PC-3 (cell line): ENCODE results near the gene MGST1. TPM values are rescaled to one million over a fixed set of nuclear protein-coding genes. Genes with fewer than 3 reads are reported as not detected.

Experiments
- ATAC-seq: fragments of 200-7000 bp; cut with Tn5 transposase; 2 replicates; pipeline ENCODE4 v1.9.1; 2020; ENCODE audit warnings: mild to moderate bottlenecking, moderate library complexity
- Bru-seq: library from RNA; stranded (reverse); fragments of 400-500 nt; gene quantifications from one replicate; lab custom pipeline; 2021; lab: Mats Ljungman, UMichigan
- BruChase-seq, 2 experiments: library from RNA; stranded (reverse); fragments of 400-500 nt; gene quantifications; one replicate each; lab custom pipeline; 2021; lab: Mats Ljungman, UMichigan
- BruUV-seq: library from RNA; stranded (reverse); fragments of 400-500 nt; replicated peaks from 2 replicates; lab custom pipeline; 2021; lab: Mats Ljungman, UMichigan
- CTCF ChIA-PET: fragments of 300-600 bp; sonication (Branson Sonifier 250); formaldehyde crosslinking; loops from one replicate; lab custom pipeline; 2022; ENCODE audit warnings: antibody characterized with exemption; lab: Charles Lee
- POLR2A ChIA-PET: fragments of 300-600 bp; sonication (Branson Sonifier 250); formaldehyde crosslinking; loops from one replicate; lab custom pipeline; 2022; ENCODE audit warnings: antibody characterized with exemption; ENCODE audit not compliant: unreplicated experiment; lab: Charles Lee
- DNase-seq: peaks from one replicate; pipeline ENCODE4 v3.0.0-alpha.2; 2015
- H2AFZ ChIP-seq: fragments of 300-600 bp; sonication (generic); 2 replicates; pipeline ENCODE4 v1.6.0; 2016; ENCODE audit warnings: antibody characterized with exemption, low read length
- H3F3A ChIP-seq: fragments of 300-600 bp; sonication (generic); one replicate; pipeline ENCODE4 v1.6.0; 2017; ENCODE audit warnings: antibody characterized with exemption, low read length, control low read depth, mild to moderate bottlenecking; ENCODE audit not compliant: unreplicated experiment
- H3K27ac ChIP-seq: fragments of 300-600 bp; sonication (generic); 2 replicates; pipeline ENCODE4 v1.5.1; 2016; ENCODE audit warnings: mild to moderate bottlenecking, low read length
- H3K27me3 ChIP-seq: fragments of 300-600 bp; sonication (generic); 2 replicates; pipeline ENCODE4 v1.6.1; 2016; ENCODE audit warnings: low read length, mixed read lengths
- H3K36me3 ChIP-seq: fragments of 300-600 bp; sonication (generic); 2 replicates; pipeline ENCODE4 v1.6.1; 2016; ENCODE audit warnings: low read depth, mixed run types, low read length, mixed read lengths
- H3K4me1 ChIP-seq: fragments of 300-600 bp; sonication (generic); 2 replicates; pipeline ENCODE4 v1.5.1; 2016; ENCODE audit warnings: low read length; ENCODE audit not compliant: insufficient read depth
- H3K4me2 ChIP-seq: fragments of 300-600 bp; sonication (generic); 2 replicates; pipeline ENCODE4 v1.6.0; 2016; ENCODE audit warnings: low read length
- H3K4me3 ChIP-seq: fragments of 300-600 bp; sonication (generic); 2 replicates; pipeline ENCODE4 v1.5.1; 2016; ENCODE audit warnings: mild to moderate bottlenecking, low read length, mixed read lengths
- H3K79me2 ChIP-seq: fragments of 300-600 bp; sonication (generic); 2 replicates; pipeline ENCODE4 v1.6.1; 2017; ENCODE audit warnings: low read length, mixed read lengths
- H3K9ac ChIP-seq: fragments of 300-600 bp; sonication (generic); 2 replicates; pipeline ENCODE4 v1.6.0; 2016; ENCODE audit warnings: mild to moderate bottlenecking, low read length
- H3K9me2 ChIP-seq: fragments of 300-600 bp; sonication (generic); replicated peaks from 2 replicates; pipeline ENCODE4 v1.6.1; 2016; ENCODE audit warnings: mixed run types, low read length, mixed read lengths
- H3K9me3 ChIP-seq: fragments of 300-600 bp; sonication (generic); 2 replicates; pipeline ENCODE4 v1.6.1; 2016; ENCODE audit warnings: low read length, mixed read lengths
- H4K20me1 ChIP-seq: fragments of 300-600 bp; sonication (generic); 2 replicates; pipeline ENCODE4 v1.6.1; 2016; ENCODE audit warnings: low read length, mixed read lengths
- CTCF ChIP-seq: fragments of 300-600 bp; sonication (generic); conservative IDR thresholded peaks from 2 replicates; pipeline ENCODE4 v1.5.1; 2017; ENCODE audit warnings: antibody characterized with exemption, low read depth, mild to moderate bottlenecking, low read length
- EZH2 ChIP-seq: fragments of 300-600 bp; sonication (generic); IDR thresholded peaks from one replicate; pipeline ENCODE4 v1.6.1; 2017; ENCODE audit warnings: antibody characterized with exemption, mild to moderate bottlenecking, low read length; ENCODE audit not compliant: unreplicated experiment
- EZH2phosphoT487 ChIP-seq: fragments of 300-600 bp; sonication (generic); IDR thresholded peaks from 2 replicates; pipeline ENCODE4 v1.6.1; 2018; ENCODE audit warnings: mild to moderate bottlenecking, antibody characterized with exemption, low read length, borderline replicate concordance
- intact Hi-C: fragments of 100-400 bp; cut with micrococcal nuclease; formaldehyde crosslinking; loops from 2 replicates; pipeline ENCODE4 v1.9.0; 2023
- long read RNA-seq: library from polyadenylated mRNA; unstranded; transcript quantifications from one replicate; pipeline ENCODE4 v2.0.0, GENCODE V29; 2021; ENCODE audit not compliant: unreplicated experiment
- total RNA-seq: library from RNA; depleted of rRNA; stranded (reverse); fragments of >200 nt; gene quantifications from 2 replicates; pipeline ENCODE4 v1.2.3, GENCODE V29; 2014; rRNA removed

The MGST1 gene, protein sequence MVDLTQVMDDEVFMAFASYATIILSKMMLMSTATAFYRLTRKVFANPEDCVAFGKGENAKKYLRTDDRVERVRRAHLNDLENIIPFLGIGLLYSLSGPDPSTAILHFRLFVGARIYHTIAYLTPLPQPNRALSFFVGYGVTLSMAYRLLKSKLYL
- total RNA-seq (99.3 and 105 TPM in 2 replicates), Bru-seq, nascent RNA (percentile 92 among the genes with signal in this experiment), BruChase-seq, experiment 1, labeled RNA remaining after a 6-hour chase (percentile 90 among the genes with signal in this experiment), BruChase-seq, experiment 2, labeled RNA remaining after a 2-hour chase (percentile 89 among the genes with signal in this experiment)
- long read RNA-seq, transcript MGST1-205 (4 exons, 914 nt): major isoform, 158 of 304 reads
- long read RNA-seq, transcript MGST1-219 (1 exons, 1,842 nt): minor isoform, 120 of 304 reads
- long read RNA-seq, partial matches to known transcripts: 8 of 304 reads
- long read RNA-seq, other reads (novel, unspliced or antisense): 15 of 304 reads

DNA sequence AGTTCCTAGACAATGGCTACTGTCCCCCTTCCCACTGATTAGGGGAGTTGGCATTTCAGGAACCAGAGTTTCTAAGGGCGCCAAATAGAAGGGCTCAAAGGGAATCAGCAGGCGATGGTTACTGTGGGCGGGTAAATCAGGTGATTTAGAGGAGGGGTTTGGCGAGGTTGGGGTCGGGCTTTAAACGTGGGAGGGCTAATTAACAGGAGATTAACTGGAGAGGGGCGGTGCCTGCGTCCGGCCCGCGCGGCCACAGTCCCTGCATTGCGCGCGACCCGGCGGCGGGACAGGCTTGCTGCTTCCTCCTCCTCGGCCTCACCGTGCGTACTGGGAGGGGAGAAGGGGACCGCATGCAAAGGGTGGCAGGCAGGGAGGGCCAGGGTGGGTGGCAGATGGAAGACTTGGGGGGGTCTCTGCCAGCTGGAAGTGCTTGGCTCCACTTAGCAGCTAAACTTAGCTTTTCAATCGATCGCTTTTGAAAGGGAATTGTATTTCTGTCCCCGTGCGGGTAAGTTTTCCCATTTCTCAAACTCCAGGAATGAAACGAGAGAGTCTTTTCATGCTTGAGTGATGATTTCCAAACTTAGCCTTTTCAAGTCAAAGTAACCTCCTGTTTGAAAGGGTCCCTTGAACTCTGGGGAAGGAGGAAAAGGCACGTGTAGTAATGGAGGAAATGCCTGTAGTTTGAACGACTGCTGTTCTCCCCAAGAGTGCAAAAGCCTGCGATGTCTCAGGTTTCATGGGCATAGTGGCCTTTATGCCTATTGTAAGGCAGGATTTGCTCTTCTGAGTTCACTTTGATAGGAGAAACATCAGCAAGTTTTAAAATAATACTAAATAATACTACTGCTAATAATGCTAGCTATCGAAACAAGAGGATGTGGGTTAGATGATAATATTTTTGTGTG is at the start of gene MGST1:
MGST1 (plus strand) TSS at position 255 of the 908 bp plus-strand sequence. CDS start 6,608 bp downstream, outside the sequence.
- TSS peak; percentile 56 for BruUV-seq
- Histone ChIP-seq H3K9ac (peak within 1 kb of the TSS; percentile 99), H3K9me3 (no peaks in the 10 kb centered on the region), H4K20me1 (peaks cover 14% of the 10 kb centered on the region), H3K27me3 (no peaks in the 10 kb centered on the region), H3K4me2 (peak within 1 kb of the TSS; percentile 89), H2AFZ (peak within 1 kb of the TSS; percentile 81), H3K4me3 (peak within 1 kb of the TSS; percentile 93), H3K27ac (peak within 1 kb of the TSS; percentile 99), H3F3A (peaks cover 3% of the 10 kb centered on the region), H3K4me1 (peaks cover 44% of the 10 kb centered on the region), H3K9me2 (no peaks in the 10 kb centered on the region), H3K36me3 (peaks cover 12% of the 10 kb centered on the region), H3K79me2 (peaks cover 64% of the 10 kb centered on the region)
- intact Hi-C loops: loop anchor here (5.0 kb wide), 1 partner anchor 50 kb away; no protein-coding TSS in a partner anchor
- peak; percentile 73 for DNase-seq
- ATAC-seq: peak; percentile 69
- TF ChIP-seq EZH2: no peak
- no peak for TF ChIP-seq CTCF
- TF ChIP-seq EZH2phosphoT487: no peak
- CTCF ChIA-PET: interaction anchor here (0.6 kb wide), 1 partner anchor 89 kb away, joined by 6 read pairs; no protein-coding TSS in a partner anchor
- POLR2A ChIA-PET: no interaction called here

- ATAC-seq: peak; percentile 38
- peaks cover 7% of the 10 kb centered on the region; the same call in 1 of the 2 replicates for H3K4me1 ChIP-seq
- POLR2A ChIA-PET: no interaction called here
- no peaks in the 10 kb centered on the region for H3K27me3 ChIP-seq
- H3K79me2 ChIP-seq: no peaks in the 10 kb centered on the region
- H3K4me2 ChIP-seq: 0 out of 2 replicates have a peak overlapping the region, but pooled peaks have one; percentile 24
- no peak overlapping the region for H3K9ac ChIP-seq
- no TSS peak for BruUV-seq
- no peaks in the 10 kb centered on the region for H3K9me2 ChIP-seq
- H3F3A ChIP-seq: no peaks in the 10 kb centered on the region
- H4K20me1 ChIP-seq: no peaks in the 10 kb centered on the region
- H3K9me3 ChIP-seq: no peaks in the 10 kb centered on the region
- H3K27ac ChIP-seq: no peak overlapping the region
- no peak overlapping the region for H3K4me3 ChIP-seq
- no peak overlapping the region for H2AFZ ChIP-seq
- DNase-seq: peak; percentile 36
- CTCF ChIA-PET: no interaction called here
- TF ChIP-seq CTCF: no peak
- TF ChIP-seq EZH2: no peak
- no peak for TF ChIP-seq EZH2phosphoT487
- intact Hi-C loops: loop anchor here (5.0 kb wide), 1 partner anchor 48 kb away; the partner anchor contains the start of gene MGST1
- no peaks in the 10 kb centered on the region for H3K36me3 ChIP-seq
These were observed 48.0 kb upstream of the MGST1 start for GRCh38 chr12:16299403-16299802.
